SK-N-SH (cell line): ENCODE results near the gene IL9. TPM values are rescaled to one million over a fixed set of nuclear protein-coding genes. Genes with fewer than 3 reads are reported as not detected.

Experiments
- CTCF ChIA-PET: fragments of 300-600, 350-600 bp; formaldehyde crosslinking; extraction: SDS; loops from one replicate; lab custom pipeline; 2021; lab: Yijun Ruan, JAX
- POLR2A ChIA-PET: fragments of 350-600 bp; sonication (Branson Sonifier 250); formaldehyde crosslinking; extraction: SDS; loops from one replicate; lab custom pipeline; 2020; ENCODE audit warnings: antibody characterized with exemption, inconsistent platforms; lab: Yijun Ruan, JAX
- DNase-seq: peaks from one replicate; pipeline ENCODE4 v3.0.0; 2012
- H2AFZ ChIP-seq: fragments of 200-600 bp; sonication (generic); 2 replicates; pipeline ENCODE4 v1.8.1; 2016; ENCODE audit warnings: antibody characterized with exemption, mild to moderate bottlenecking, low read depth
- H3F3A ChIP-seq: fragments of 200-600 bp; sonication (generic); replicated peaks from 2 replicates; pipeline ENCODE3; 2016; ENCODE audit warnings: antibody characterized with exemption, mild to moderate bottlenecking; ENCODE audit not compliant: insufficient read depth
- H3K27ac ChIP-seq, 2 experiments: fragments of 200-500 bp in 1 of 2; fragments of 200-600 bp in 1 of 2; sonication (Bioruptor generic) in 1 of 2; sonication (generic), shearing (Covaris generic) in 1 of 2; 2 replicates each; pipeline versions ENCODE4 v1.5.1 to v1.6.1; 2014 to 2016; ENCODE audit warnings: low read depth in 2 of 2, inconsistent platforms in 1 of 2, low read length in 1 of 2, mild to moderate bottlenecking in 1 of 2, mixed read lengths in 1 of 2
- H3K27me3 ChIP-seq: fragments of 200-600 bp; sonication (generic), shearing (Covaris generic); 2 replicates; pipeline ENCODE4 v1.6.1; 2016; ENCODE audit warnings: mixed run types; ENCODE audit not compliant: insufficient read depth
- H3K36me3 ChIP-seq, 2 experiments: fragments of 200-500 bp in 1 of 2; fragments of 200-600 bp in 1 of 2; sonication (Bioruptor generic) in 1 of 2; sonication (generic) in 1 of 2; replicated peaks in 1 of 2; 2 replicates each; pipeline versions ENCODE3 to v1.5.1; 2014 to 2016; ENCODE audit warnings: low read length in 1 of 2, mild to moderate bottlenecking in 1 of 2; ENCODE audit not compliant: insufficient read depth in 2 of 2, control insufficient read depth in 1 of 2
- H3K4me1 ChIP-seq, 2 experiments: fragments of 200-500 bp in 1 of 2; fragments of 200-600 bp in 1 of 2; sonication (Bioruptor generic) in 1 of 2; sonication (generic), shearing (Covaris generic) in 1 of 2; 2 replicates each; pipeline versions ENCODE4 v1.5.1 to v1.6.1; 2014 to 2016; ENCODE audit warnings: low read depth in 1 of 2, low read length in 1 of 2, mixed run types in 1 of 2; ENCODE audit not compliant: insufficient read depth in 2 of 2, control insufficient read depth in 1 of 2
- H3K4me2 ChIP-seq: fragments of 200-600 bp; sonication (generic), shearing (Covaris generic); 2 replicates; pipeline ENCODE4 v1.6.1; 2017; ENCODE audit warnings: mixed run types
- H3K4me3 ChIP-seq, 2 experiments: fragments of 200-500 bp in 1 of 2; fragments of 200-600 bp in 1 of 2; sonication (Bioruptor generic) in 1 of 2; sonication (generic), shearing (Covaris generic) in 1 of 2; 2 replicates each; pipeline versions ENCODE4 v1.5.1 to v1.8.1; 2014 to 2016; ENCODE audit warnings: low read depth in 2 of 2, inconsistent platforms in 1 of 2, low read length in 1 of 2, mild to moderate bottlenecking in 1 of 2, mixed read lengths in 1 of 2, moderate library complexity in 1 of 2
- H3K79me2 ChIP-seq: fragments of 200-600 bp; sonication (generic); 2 replicates; pipeline ENCODE4 v1.8.1; 2017; ENCODE audit warnings: mild to moderate bottlenecking; ENCODE audit not compliant: insufficient read depth
- H3K9ac ChIP-seq: fragments of 200-600 bp; sonication (generic); 2 replicates; pipeline ENCODE4 v1.6.1; 2017; ENCODE audit warnings: mixed run types
- H3K9me2 ChIP-seq: fragments of 200-600 bp; sonication (generic); 2 replicates; pipeline ENCODE4 v1.6.1; 2017; ENCODE audit warnings: mixed run types
- H3K9me3 ChIP-seq: fragments of 200-600 bp; sonication (generic); 2 replicates; pipeline ENCODE4 v1.6.1; 2017; ENCODE audit warnings: mixed run types, mild to moderate bottlenecking, moderate library complexity
- H4K20me1 ChIP-seq: fragments of 200-600 bp; sonication (generic); 2 replicates; pipeline ENCODE4 v1.6.1; 2017; ENCODE audit warnings: mild to moderate bottlenecking, mixed run types; ENCODE audit not compliant: insufficient read depth
- FOXJ3 ChIP-seq: sonication (generic); formaldehyde crosslinking; IDR thresholded peaks from 2 replicates; pipeline ENCODE4 v1.5.1; 2020; ENCODE audit warnings: mild to moderate bottlenecking, missing genetic modification reagents
- GABPA ChIP-seq: IDR thresholded peaks from 2 replicates; pipeline ENCODE4 v1.4.0; 2012; ENCODE audit warnings: low read depth, mild to moderate bottlenecking
- WGBS: methylation state at CpG from one replicate; pipeline ENCODE4 v1.1.6; 2017; ENCODE audit warnings: low lambda C conversion rate; 5-methylcytosine and 5-hydroxymethylcytosine counted together
- polyA plus RNA-seq, 3 experiments: library from polyadenylated mRNA; depleted of rRNA; stranded (reverse); fragments of >200 nt; gene quantifications; 2 replicates each; pipeline ENCODE4 v1.2.3, GENCODE V29; 2012
- TF ChIP-seq, protein P1 (sequence below): IDR thresholded peaks from 2 replicates; pipeline ENCODE4; 2012
- TF ChIP-seq, protein P2 (sequence below): fragments of 150-350 bp; IDR thresholded peaks from 2 replicates; pipeline ENCODE4 v1.6.1; 2017; ENCODE audit warnings: antibody characterized with exemption, low read length, low read depth, borderline replicate concordance
- TF ChIP-seq, protein P3 (sequence below): fragments of 200-600 bp; sonication (generic); IDR thresholded peaks from 2 replicates; pipeline ENCODE4 v1.6.1; 2017; ENCODE audit warnings: antibody characterized with exemption, mild to moderate bottlenecking, moderate library complexity

Gene IL9
- polyA plus RNA-seq, 1 of the 3 experiments (the other 2 are of a cell fraction) = not detected

DNA sequence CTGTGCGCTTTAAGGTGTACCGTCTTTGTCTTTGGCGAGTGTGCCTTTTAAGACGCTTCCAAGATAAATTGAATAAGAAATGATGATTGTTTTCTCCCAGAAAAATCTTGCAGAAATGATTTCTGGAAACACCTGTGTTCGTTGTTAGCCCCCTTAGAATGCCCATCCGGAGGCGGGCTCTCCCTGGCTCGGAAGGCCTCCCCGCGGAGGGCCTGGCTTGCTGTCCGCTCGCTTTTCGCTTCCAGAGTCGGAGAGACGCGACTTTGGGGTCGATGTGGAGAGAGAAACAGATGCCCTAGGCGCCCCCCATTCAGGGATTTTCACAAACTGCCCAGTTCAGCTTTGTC lies 35.3 kb upstream of the IL9 start:
- ChIA-PET POLR2A (no interaction called here), CTCF (interaction anchor here (0.6 to 1.4 kb wide), 2 partner anchors 43 to 473 kb away, joined by 3 to 4 read pairs; no protein-coding TSS in a partner anchor)
- DNase-seq = peak; percentile 6
- Histone ChIP-seq H3K4me1 (no peaks in the 10 kb centered on the region; a peak in 2 of 4 replicates), H3K36me3 (peaks cover 5 to 12% of the 10 kb centered on the region in 2 experiments), H3K27me3 (no peaks in the 10 kb centered on the region; the same call in 1 of the 2 replicates), H3K9ac (peak overlapping the region; percentile 65; the same call in 1 of the 2 replicates), H3K27ac (peak overlapping the region in 1 of 2 experiments; percentile 32; a peak in 1 of 4 replicates), H2AFZ (peak overlapping the region; percentile 86; the same call in 1 of the 2 replicates), H3F3A (peaks cover 15% of the 10 kb centered on the region), H3K4me2 (peak overlapping the region; percentile 79), H3K9me3 (peaks cover 9% of the 10 kb centered on the region), H3K4me3 (peak overlapping the region; percentile 62 to 67), H3K9me2 (no peaks in the 10 kb centered on the region), H3K79me2 (peaks cover 52% of the 10 kb centered on the region), H4K20me1 (no peaks in the 10 kb centered on the region)
- no peak for TF ChIP-seq GABPA
- TF ChIP-seq, protein P1, sequence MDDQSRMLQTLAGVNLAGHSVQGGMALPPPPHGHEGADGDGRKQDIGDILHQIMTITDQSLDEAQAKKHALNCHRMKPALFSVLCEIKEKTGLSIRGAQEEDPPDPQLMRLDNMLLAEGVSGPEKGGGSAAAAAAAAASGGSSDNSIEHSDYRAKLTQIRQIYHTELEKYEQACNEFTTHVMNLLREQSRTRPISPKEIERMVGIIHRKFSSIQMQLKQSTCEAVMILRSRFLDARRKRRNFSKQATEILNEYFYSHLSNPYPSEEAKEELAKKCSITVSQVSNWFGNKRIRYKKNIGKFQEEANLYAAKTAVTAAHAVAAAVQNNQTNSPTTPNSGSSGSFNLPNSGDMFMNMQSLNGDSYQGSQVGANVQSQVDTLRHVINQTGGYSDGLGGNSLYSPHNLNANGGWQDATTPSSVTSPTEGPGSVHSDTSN = no peak
- no peak for TF ChIP-seq FOXJ3 (CRISPR knock-in tag)
- WGBS = 62% methylated on average over 16 of the region's 18 CpGs

DNA sequence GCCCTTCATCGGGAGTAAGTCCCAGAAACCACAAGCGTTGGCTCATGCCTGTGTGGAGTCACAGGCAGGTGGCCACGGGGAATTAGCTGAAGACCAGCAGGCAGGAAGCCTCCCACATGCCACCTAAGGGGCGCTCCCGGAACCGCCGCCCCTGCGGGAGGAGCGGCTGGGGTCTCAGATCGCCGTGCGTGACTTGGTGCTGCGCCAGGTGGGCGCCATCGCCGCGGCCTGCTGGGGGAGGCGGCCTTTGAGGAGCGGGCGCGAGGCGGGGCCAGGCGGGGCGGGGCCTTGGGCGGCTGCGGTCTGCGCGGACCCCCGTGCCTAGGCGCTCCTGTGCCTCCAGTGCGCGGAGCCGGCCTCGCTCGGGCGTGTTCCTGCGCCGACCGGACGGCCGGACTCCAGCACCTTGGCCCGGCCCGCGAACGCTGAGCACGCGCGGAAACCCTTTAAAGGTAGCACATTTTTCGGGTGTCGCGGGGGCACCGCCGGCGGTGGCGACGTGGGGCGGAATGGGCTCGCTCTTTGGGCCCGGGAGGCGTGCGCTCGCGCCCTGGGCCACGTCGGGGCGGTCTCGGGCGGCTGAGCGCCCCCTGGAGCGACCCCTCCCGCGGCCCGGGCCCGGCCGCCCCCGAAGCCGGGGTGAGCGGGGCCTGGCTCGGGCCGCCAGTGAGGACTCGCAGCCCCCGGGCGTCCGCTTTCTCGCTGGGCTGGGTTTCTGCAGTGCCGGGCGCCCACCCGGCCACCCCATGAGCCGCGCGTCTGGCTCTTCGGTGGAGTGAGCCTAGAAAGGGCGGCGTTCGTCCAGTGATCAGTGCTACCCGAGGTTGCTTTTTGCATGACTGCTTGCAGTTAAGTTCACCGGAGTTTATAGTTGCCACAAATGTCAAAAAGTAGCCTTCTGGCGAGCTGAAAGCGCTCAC lies 34.6 kb upstream of the IL9 start:
- H3K27me3 ChIP-seq = no peaks in the 10 kb centered on the region; the same call in 1 of the 2 replicates
- H3F3A ChIP-seq = peaks cover 11% of the 10 kb centered on the region
- H3K9ac ChIP-seq = peak overlapping the region; percentile 65; the same call in 1 of the 2 replicates
- H3K79me2 ChIP-seq = peaks cover 46% of the 10 kb centered on the region
- peaks cover 9% of the 10 kb centered on the region for H3K9me3 ChIP-seq
- ChIA-PET CTCF (interaction anchor here (0.6 to 1.4 kb wide), 4 partner anchors 30 to 472 kb away, joined by 3 to 4 read pairs (median 3); no protein-coding TSS in a partner anchor), POLR2A (no interaction called here)
- no peaks in the 10 kb centered on the region for H3K9me2 ChIP-seq
- H3K27ac ChIP-seq = peak overlapping the region in 1 of 2 experiments; percentile 32; a peak in 1 of 4 replicates
- no peaks in the 10 kb centered on the region; a peak in 2 of 4 replicates for H3K4me1 ChIP-seq
- peak overlapping the region; percentile 79 for H3K4me2 ChIP-seq
- WGBS = 14% methylated on average over 16 of the region's 99 CpGs
- H3K36me3 ChIP-seq = peaks cover under 1 to 7% of the 10 kb centered on the region in 2 experiments
- H3K4me3 ChIP-seq = peak overlapping the region; percentile 62 to 67
- TF ChIP-seq, protein P2, sequence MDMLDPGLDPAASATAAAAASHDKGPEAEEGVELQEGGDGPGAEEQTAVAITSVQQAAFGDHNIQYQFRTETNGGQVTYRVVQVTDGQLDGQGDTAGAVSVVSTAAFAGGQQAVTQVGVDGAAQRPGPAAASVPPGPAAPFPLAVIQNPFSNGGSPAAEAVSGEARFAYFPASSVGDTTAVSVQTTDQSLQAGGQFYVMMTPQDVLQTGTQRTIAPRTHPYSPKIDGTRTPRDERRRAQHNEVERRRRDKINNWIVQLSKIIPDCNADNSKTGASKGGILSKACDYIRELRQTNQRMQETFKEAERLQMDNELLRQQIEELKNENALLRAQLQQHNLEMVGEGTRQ = no peak
- TF ChIP-seq, protein P3, sequence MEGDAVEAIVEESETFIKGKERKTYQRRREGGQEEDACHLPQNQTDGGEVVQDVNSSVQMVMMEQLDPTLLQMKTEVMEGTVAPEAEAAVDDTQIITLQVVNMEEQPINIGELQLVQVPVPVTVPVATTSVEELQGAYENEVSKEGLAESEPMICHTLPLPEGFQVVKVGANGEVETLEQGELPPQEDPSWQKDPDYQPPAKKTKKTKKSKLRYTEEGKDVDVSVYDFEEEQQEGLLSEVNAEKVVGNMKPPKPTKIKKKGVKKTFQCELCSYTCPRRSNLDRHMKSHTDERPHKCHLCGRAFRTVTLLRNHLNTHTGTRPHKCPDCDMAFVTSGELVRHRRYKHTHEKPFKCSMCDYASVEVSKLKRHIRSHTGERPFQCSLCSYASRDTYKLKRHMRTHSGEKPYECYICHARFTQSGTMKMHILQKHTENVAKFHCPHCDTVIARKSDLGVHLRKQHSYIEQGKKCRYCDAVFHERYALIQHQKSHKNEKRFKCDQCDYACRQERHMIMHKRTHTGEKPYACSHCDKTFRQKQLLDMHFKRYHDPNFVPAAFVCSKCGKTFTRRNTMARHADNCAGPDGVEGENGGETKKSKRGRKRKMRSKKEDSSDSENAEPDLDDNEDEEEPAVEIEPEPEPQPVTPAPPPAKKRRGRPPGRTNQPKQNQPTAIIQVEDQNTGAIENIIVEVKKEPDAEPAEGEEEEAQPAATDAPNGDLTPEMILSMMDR = 0 out of 2 replicates have a peak, but pooled peaks have one; percentile 14
- peak overlapping the region; percentile 86 for H2AFZ ChIP-seq
- DNase-seq = peak; percentile 65
- no peaks in the 10 kb centered on the region for H4K20me1 ChIP-seq
